HUES64 (cell line): ENCODE results near the gene AKAP13.
A peak's percentile ranks its signal among the peaks of the same experiment; 100 is the strongest.
"Not testable (repeated sequence)": the region's sequence is repeated elsewhere in the genome, so short reads cannot be mapped to it uniquely, and the experiment has no call there.

ENCODE experiments used
- H3K27ac ChIP-seq: 2 replicates; pipeline ENCODE4 v1.7.0; 2013; ENCODE audit warnings: low read depth, low read length, inconsistent platforms
- H3K27me3 ChIP-seq: 2 replicates; pipeline ENCODE4 v1.6.1; 2013; ENCODE audit warnings: mild to moderate bottlenecking, low read length; ENCODE audit not compliant: insufficient read depth
- H3K36me3 ChIP-seq: 2 replicates; pipeline ENCODE4 v1.6.1; 2013; ENCODE audit warnings: mild to moderate bottlenecking, low read length; ENCODE audit not compliant: insufficient read depth
- H3K4me1 ChIP-seq: 2 replicates; pipeline ENCODE4 v1.6.1; 2013; ENCODE audit warnings: mild to moderate bottlenecking, low read length, moderate library complexity; ENCODE audit not compliant: insufficient read depth
- H3K4me3 ChIP-seq: 2 replicates; pipeline ENCODE4 v1.5.1; 2013; ENCODE audit warnings: mild to moderate bottlenecking, low read length, moderate library complexity
- H3K9ac ChIP-seq: 2 replicates; pipeline ENCODE4 v1.6.1; 2013; ENCODE audit warnings: mild to moderate bottlenecking, low read depth, low read length
- H3K9me3 ChIP-seq: 2 replicates; pipeline ENCODE4 v1.6.1; 2013; ENCODE audit warnings: low read depth, low read length; ENCODE audit not compliant: insufficient read depth
- WGBS: fragments of 150-250, 120-280 bp; methylation state at CpG from one replicate; pipeline ENCODE4 v1.1.7; 2013; ENCODE audit warnings: missing lambda C conversion rate; 5-methylcytosine and 5-hydroxymethylcytosine counted together

AKAP13 gene

DNA sequence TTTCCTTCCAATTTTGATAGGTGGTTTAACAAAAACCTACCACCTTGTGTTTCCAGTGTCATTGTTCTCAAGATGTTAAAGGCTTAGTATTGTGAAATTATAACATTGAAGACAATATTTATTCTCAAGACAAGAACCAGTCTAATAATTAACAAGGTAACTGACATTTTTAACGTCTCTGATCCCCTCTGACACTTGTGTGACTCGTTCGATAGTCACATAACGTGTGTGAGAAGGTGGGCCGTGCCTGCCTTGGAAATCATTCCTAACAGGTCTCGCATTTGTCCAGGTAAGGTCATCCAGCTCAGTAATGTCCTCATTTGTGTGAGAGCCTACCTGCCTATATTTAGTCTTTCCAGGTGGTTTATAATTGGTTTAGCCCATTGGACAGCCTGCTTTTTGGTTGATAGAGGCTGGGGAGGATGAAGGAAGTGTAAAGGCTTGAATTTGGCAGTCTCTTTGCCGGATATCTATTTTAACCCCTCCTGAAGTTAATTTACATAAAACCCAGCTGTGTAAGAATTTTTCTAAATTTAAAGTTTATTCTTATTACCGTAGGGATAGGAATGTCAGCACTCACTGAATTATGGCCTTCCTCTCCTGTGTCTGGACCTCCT is 94.4 kb downstream of the AKAP13 start:
- no peaks in the 10 kb centered on the region for H3K9me3 ChIP-seq
- H3K9ac ChIP-seq: no peak overlapping the region
- no peaks in the 10 kb centered on the region for H3K27me3 ChIP-seq
- WGBS: 86% methylated on average over 7 of the region's 8 CpGs
- H3K36me3 ChIP-seq: no peaks in the 10 kb centered on the region
- H3K27ac ChIP-seq: no peak overlapping the region
- no peak overlapping the region for H3K4me3 ChIP-seq
- H3K4me1 ChIP-seq: peaks cover 43% of the 10 kb centered on the region

DNA sequence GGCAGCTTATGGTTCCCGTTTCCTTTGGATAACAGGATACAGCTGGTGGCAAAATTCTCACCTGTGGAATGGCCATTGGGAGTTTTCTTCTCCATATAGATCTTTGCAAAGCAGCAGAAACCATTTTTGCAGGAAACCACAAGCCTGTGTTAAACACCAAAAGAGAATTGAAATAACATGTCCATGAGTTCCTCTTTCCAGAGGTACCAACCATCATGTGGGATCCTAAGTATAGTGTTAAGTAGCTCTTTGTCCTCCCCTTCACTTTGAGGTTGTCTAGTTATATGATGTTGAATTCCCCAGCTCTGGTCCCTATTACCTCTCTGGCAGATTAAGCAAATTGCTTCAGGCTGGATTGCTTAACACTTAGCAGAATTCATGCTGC is 94.9 kb downstream of the AKAP13 start:
- Histone ChIP-seq H3K36me3 (no peaks in the 10 kb centered on the region), H3K4me1 (peaks cover 43% of the 10 kb centered on the region), H3K4me3 (no peak overlapping the region), H3K27ac (no peak overlapping the region), H3K27me3 (no peaks in the 10 kb centered on the region), H3K9me3 (no peaks in the 10 kb centered on the region), H3K9ac (no peak overlapping the region)
- 70% methylated on average over 1 of the region's 1 CpG for WGBS

DNA sequence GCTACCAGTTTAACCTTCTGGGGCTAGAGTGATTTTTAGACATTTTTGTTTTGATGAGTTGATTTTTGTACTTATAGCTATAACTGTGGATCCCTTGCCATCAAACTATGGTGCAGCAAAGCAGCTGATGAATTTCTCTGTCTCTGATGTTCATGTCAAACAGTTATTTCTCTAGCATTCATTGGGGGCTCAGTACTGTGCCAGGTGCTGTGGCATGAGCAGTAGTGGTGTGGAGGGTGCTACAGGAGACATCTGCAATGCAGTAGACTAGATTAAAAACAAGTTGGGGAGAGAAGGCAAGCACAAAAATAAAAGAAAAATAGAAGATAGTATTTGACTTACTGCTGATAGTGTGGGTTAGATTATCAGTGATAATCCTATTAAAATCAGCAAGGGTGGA is 95.3 kb downstream of the AKAP13 start:
- no peak overlapping the region for H3K4me3 ChIP-seq
- H3K36me3 ChIP-seq: no peaks in the 10 kb centered on the region
- H3K4me1 ChIP-seq: peaks cover 39% of the 10 kb centered on the region
- H3K27me3 ChIP-seq: no peaks in the 10 kb centered on the region
- no peak overlapping the region for H3K9ac ChIP-seq
- no peaks in the 10 kb centered on the region for H3K9me3 ChIP-seq
- H3K27ac ChIP-seq: no peak overlapping the region

DNA sequence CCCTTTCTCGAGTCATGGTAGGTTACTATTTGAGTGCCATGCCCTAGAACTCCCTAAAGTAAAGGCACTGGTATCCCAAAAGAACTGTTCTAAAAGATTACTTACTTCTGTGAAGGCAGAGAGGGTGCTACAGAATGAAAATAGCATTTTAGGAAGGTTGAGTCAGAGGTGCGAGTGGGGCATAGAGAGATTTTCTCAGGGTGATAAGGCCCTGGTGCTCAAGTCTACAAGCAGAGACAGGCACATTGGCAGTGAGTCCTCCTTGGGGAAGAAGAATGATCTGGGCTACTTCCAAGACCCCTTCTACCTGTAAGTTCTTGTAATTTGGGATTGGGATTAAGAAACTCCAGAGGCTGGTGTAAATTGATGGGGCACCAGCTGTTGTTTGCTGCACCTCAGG is 96.7 kb downstream of the AKAP13 start:
- Histone ChIP-seq H3K27me3 (no peaks in the 10 kb centered on the region), H3K9me3 (no peaks in the 10 kb centered on the region), H3K4me1 (peaks cover 48% of the 10 kb centered on the region), H3K9ac (no peak overlapping the region), H3K27ac (no peak overlapping the region), H3K4me3 (no peak overlapping the region), H3K36me3 (no peaks in the 10 kb centered on the region)
- 85% methylated on average over 2 of the region's 2 CpGs for WGBS

DNA sequence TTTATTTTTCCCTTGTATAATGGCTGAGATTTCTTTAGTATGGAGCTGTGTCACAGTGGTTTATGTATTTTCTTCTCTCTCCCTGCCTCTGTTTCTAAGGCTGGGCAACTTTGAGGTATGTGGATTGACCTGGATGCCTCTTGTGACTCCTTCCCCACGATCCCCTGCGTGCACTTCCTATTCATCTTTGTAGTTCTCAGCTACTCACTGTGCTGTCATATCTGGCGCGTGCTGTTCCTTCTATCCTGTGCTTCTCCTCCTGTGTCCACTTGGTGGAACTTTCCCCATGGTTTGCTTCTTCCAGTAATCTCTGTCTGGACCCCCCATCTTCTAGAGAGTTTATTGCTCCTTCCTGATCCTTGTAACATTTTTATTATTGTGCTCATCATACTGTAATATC is 97.3 kb downstream of the AKAP13 start:
- no peaks in the 10 kb centered on the region for H3K36me3 ChIP-seq
- H3K4me3 ChIP-seq: no peak overlapping the region
- no peaks in the 10 kb centered on the region for H3K9me3 ChIP-seq
- H3K27ac ChIP-seq: no peak overlapping the region
- 76% methylated on average over 4 of the region's 4 CpGs for WGBS
- H3K27me3 ChIP-seq: no peaks in the 10 kb centered on the region
- H3K4me1 ChIP-seq: peaks cover 54% of the 10 kb centered on the region
- no peak overlapping the region for H3K9ac ChIP-seq

DNA sequence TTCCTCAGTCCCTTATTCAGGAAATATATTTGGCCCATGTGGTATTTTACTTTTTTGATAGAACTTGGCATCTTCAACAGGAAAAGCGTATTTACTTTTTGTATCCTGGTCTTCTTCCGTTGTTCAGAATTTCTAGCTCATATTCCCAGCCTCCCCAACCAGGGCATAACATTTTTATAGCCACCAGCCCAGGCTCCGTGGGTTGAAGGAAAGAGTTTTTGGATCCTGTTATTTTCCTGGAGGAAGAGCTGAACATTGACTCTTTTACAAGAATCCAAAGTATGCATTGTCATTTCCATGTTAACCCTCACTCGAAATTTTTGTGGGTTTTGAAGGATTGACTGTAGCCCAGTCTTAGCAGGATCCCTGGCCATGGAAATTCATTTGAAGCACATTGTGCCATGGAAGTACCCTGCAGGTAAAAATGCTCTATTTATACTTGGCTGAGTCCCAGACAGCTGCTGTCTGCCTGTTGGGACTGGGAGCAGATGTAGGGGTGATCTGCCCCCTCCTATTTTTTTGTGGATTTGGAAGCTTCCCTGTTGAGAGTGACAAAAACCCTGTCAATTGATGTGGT is 98.8 kb downstream of the AKAP13 start:
- Histone ChIP-seq H3K9me3 (no peaks in the 10 kb centered on the region), H3K27me3 (no peaks in the 10 kb centered on the region), H3K36me3 (no peaks in the 10 kb centered on the region), H3K4me1 (peaks cover 44% of the 10 kb centered on the region), H3K9ac (no peak overlapping the region), H3K27ac (peak overlapping the region; percentile 7; the same call in 1 of the 2 replicates), H3K4me3 (no peak overlapping the region)
- 66% methylated on average over 4 of the region's 4 CpGs for WGBS

DNA sequence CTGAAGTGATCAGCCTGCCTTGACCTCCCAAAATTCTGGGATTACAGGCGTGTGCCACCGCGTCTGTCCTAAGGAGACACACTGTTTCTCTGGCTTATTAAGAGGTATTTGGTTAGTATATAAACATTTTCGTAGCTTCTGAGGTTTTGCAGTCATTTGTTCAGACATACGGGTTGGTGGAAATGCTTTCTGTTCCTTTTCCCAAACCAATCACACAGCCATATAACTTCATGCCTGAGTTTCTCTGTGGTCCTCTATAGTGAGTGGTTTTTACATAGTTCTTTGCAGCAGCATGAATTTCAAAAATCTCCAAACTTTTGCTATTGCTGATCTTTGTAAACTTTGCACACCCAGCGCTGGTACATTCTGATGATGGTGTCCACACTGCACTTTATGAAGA is 100.5 kb downstream of the AKAP13 start:
- H3K9ac ChIP-seq: no peak overlapping the region
- no peak overlapping the region for H3K4me3 ChIP-seq
- H3K36me3 ChIP-seq: no peaks in the 10 kb centered on the region
- H3K4me1 ChIP-seq: peaks cover 44% of the 10 kb centered on the region
- H3K27me3 ChIP-seq: no peaks in the 10 kb centered on the region
- H3K9me3 ChIP-seq: no peaks in the 10 kb centered on the region
- no peak overlapping the region for H3K27ac ChIP-seq
- WGBS: 93% methylated on average over 5 of the region's 6 CpGs

DNA sequence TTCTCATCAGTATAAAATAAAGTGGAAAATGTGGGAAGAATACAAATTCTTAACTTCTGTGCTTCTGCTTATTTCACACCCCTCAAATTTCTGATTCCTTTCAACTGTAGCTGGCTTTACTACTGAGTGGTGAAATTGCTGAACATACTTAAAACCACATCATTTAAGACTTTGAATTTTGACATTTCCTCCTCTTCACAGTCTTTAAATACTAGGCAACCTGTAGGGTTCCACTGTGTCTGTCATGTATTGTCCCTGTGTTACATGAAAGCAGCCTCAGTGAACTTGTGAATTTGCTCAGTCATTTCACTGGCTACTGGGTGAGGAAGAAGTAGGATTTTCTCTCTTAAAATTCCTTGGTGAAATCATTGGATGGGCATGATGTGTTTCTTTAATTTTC is 101.1 kb downstream of the AKAP13 start:
- H3K9me3 ChIP-seq, H3K27ac ChIP-seq, H3K4me3 ChIP-seq, H3K36me3 ChIP-seq, H3K27me3 ChIP-seq, H3K9ac ChIP-seq: not testable (repeated sequence)
- H3K4me1 ChIP-seq: peaks cover 44% of the 10 kb centered on the region

DNA sequence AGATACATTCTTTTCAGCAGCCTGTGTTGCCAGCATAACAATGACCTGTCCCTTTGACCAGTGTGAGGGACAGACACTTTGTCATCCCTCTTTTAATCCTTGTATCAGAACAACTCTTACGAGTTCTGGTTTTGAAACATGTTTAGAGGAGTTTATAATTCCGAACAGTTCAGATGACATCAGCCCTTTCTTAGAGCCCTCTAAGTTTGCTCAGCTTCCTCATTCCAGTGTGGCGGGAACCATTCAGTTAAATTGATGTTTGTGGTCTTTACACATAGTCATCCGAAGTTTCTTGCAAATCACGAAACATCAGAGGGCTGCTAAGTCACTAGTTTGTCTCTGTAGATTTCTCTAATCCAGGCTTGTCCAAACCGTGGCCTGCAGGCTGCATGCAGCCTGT is 102.5 kb downstream of the AKAP13 start:
- no peak overlapping the region for H3K27ac ChIP-seq
- 85% methylated on average over 6 of the region's 6 CpGs for WGBS
- no peak overlapping the region for H3K9ac ChIP-seq
- 0 out of 2 replicates have a peak, but pooled peaks cover 6% of the 10 kb centered on the region for H3K36me3 ChIP-seq
- H3K4me1 ChIP-seq: peaks cover 39% of the 10 kb centered on the region
- no peaks in the 10 kb centered on the region for H3K9me3 ChIP-seq
- H3K27me3 ChIP-seq: no peaks in the 10 kb centered on the region
- H3K4me3 ChIP-seq: no peak overlapping the region

DNA sequence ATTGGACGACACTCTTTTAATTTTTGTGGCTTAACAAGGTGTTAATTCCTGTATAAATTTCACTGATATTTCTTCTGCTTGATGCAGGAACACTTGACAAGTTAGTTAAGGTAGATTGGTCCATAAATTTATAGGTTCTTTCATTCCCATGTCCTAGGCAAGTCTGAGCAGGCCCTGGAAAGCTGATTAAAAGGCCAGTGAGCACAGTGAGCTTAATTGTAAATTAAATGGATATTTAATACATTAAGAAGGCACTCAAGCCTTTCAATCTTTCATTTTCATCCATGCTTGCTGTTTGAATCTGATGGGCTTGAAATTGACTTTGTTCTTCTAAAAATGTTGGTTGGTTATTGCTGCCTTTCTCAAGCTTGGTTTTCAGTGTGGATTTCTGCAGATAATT is 103.6 kb downstream of the AKAP13 start:
- 94% methylated on average over 1 of the region's 1 CpG for WGBS
- not testable (repeated sequence) for H3K36me3 ChIP-seq, H3K9me3 ChIP-seq, H3K27ac ChIP-seq, H3K4me3 ChIP-seq, H3K27me3 ChIP-seq, H3K9ac ChIP-seq
- peaks cover 32% of the 10 kb centered on the region for H3K4me1 ChIP-seq

DNA sequence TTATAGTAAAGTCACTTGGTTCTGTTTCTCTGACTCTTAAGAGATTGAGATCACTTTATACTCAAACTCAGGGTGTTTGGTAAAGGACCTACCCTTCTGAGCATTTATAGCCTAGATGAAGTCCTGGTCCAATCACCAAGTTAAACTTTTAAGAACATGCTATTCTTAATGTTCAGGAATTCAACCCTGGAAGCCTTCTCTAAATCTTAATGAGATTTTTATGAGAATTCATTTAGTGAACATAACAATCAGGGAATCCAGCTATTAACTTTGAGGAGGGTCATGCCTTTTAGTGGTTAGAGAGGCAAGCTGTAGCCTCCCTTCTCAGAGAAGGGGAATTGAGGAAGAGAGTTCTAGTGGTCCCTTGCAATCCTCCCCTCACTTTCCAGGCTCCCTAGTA is 104.5 kb downstream of the AKAP13 start:
- H3K36me3 ChIP-seq, H3K4me3 ChIP-seq, H3K27ac ChIP-seq, H3K9me3 ChIP-seq, H3K27me3 ChIP-seq, H3K9ac ChIP-seq: not testable (repeated sequence)
- peaks cover 22% of the 10 kb centered on the region; the same call in 1 of the 2 replicates for H3K4me1 ChIP-seq

DNA sequence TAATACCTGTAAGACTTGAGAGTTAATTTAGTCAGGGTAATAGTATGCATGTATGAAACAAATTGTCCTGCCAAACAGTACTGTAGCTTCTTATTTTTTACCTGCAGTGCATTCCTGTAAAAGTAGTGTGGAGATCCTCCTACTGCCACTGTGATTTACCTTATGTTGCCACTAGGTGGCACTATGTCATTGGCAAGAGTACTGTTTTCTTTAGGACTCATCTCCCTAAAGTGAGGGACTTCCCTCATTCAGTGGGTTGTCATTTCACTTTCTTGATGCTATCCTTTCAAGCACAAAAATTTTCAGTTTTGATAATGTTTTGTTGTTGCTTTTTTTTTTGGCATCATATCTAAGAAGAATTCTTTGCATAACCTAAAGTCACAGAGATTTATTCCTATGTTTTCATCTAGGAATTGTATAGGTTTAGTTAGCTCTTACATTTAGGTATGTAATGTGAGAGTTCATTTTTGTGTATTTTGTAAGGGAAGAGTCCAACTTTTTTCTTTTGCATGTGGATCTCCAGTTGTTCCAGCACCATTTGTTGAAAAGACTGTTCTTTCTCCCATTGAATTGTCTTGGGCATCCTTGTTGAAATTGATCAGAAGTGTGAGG is 105.7 kb downstream of the AKAP13 start:
- H3K27ac ChIP-seq: no peak overlapping the region
- H3K36me3 ChIP-seq: 0 out of 2 replicates have a peak, but pooled peaks cover 7% of the 10 kb centered on the region
- H3K9me3 ChIP-seq: no peaks in the 10 kb centered on the region
- no peaks in the 10 kb centered on the region for H3K27me3 ChIP-seq
- peaks cover 18% of the 10 kb centered on the region; the same call in 1 of the 2 replicates for H3K4me1 ChIP-seq
- no peak overlapping the region for H3K9ac ChIP-seq
- H3K4me3 ChIP-seq: no peak overlapping the region
